ENCODE measurements around the gene LCP1. TPM values are rescaled to one million over a fixed set of nuclear protein-coding genes. Genes with fewer than 3 reads are reported as not detected.

Gene LCP1
- total and polyA plus RNA-seq, 3 donors from 2014 or later: 24.1 to 80.5 (median 48.7) TPM

DNA sequence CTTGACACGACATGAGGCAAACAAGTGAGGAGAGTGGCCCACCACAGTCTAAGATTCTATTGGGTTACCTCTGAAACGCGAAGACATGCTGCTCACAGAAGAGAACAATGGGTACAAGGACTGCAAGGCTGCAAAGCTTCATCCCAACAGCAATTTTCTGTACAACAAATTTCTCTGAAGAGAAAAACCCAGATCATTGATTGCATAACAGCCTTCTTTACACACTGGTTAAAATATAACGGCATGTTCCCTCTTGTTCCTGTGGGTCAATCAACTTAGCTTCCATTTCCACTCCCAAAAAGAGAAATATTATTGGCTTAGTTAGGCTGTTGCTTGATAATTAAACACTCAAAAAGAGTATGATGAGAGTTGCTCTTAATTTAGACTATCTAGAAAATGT, 77.1 kb downstream of the LCP1 start, which contains the start of gene CPB2:
Gene CPB2, minus strand, starts transcription at position 166 of the 400 bp plus-strand sequence. Its CDS starts 24 bp downstream, at position 142.
- Histone ChIP-seq H3K9me3 (no peaks in the 10 kb centered on the region), H3K27ac (no peak within 1 kb of the TSS), H3K27me3 (no peaks in the 10 kb centered on the region), H3K36me3 (ENCODE audit: low read depth, missing control alignments) (no peaks in the 10 kb centered on the region), H3K4me3 (no peak within 1 kb of the TSS), H3K4me1 (no peaks in the 10 kb centered on the region)
- DNase-seq: no peak
- intact Hi-C loops (cut with DNase I; ENCODE audit: low total_unique reads): no loop called here
- 90 to 91% methylated on average over 4 of the region's 4 CpGs for WGBS, 2 donors
- no peak for TF ChIP-seq POLR2A (IDR thresholded peaks at IDR 0.05)
- TF ChIP-seq, protein P1, sequence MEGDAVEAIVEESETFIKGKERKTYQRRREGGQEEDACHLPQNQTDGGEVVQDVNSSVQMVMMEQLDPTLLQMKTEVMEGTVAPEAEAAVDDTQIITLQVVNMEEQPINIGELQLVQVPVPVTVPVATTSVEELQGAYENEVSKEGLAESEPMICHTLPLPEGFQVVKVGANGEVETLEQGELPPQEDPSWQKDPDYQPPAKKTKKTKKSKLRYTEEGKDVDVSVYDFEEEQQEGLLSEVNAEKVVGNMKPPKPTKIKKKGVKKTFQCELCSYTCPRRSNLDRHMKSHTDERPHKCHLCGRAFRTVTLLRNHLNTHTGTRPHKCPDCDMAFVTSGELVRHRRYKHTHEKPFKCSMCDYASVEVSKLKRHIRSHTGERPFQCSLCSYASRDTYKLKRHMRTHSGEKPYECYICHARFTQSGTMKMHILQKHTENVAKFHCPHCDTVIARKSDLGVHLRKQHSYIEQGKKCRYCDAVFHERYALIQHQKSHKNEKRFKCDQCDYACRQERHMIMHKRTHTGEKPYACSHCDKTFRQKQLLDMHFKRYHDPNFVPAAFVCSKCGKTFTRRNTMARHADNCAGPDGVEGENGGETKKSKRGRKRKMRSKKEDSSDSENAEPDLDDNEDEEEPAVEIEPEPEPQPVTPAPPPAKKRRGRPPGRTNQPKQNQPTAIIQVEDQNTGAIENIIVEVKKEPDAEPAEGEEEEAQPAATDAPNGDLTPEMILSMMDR (IDR thresholded peaks at IDR 0.05): no peak

DNA sequence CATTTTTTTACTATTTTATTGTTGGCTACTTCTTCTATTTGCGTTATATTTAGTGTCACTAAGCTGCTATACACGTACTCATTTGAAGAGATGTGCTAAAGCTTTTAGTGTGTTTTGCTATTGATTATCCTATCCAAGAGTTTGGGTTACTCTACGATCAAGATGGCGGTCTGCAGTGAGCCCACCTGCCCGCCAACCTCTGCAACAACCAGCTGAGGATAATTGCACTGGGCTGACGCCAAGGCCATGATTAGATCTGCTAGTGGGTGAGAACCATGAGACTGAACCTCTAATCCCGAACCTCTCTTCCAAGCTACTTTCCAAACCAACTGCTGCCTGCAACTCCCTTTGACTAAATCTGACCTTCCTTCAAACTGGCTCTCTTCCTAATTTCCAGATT, 78.9 kb downstream of the LCP1 start:
- no peak for DNase-seq
- no peaks in the 10 kb centered on the region for H3K4me1 ChIP-seq
- H3K36me3 ChIP-seq (ENCODE audit: low read depth, missing control alignments): no peaks in the 10 kb centered on the region
- H3K27me3 ChIP-seq: no peaks in the 10 kb centered on the region
- WGBS, 2 donors: 88 to 91% methylated on average over 7 of the region's 7 CpGs
- no peak overlapping the region for H3K27ac ChIP-seq
- H3K4me3 ChIP-seq: no peak overlapping the region
- TF ChIP-seq, protein P1 (IDR thresholded peaks at IDR 0.05): no peak
- no peak for TF ChIP-seq POLR2A (IDR thresholded peaks at IDR 0.05)
- H3K9me3 ChIP-seq: no peaks in the 10 kb centered on the region
- intact Hi-C loops (cut with DNase I; ENCODE audit: low total_unique reads): no loop called here

DNA sequence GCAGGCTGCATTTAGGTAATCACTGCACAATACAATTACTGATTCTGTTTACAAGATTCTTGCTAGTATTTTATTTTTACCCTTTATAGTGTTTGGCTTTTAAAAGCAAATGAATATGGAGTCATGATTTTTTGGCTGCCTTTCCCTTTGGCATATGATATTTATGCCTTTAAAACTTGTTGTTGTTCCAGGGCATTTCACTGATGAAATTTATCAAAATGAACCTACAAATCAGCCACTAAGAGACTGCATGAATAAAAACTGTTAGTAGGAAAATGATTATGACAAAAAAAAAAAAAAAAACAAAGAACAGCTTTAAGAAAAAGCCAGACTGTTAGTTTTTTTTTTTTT, 79.7 kb downstream of the LCP1 start:
- Histone ChIP-seq H3K4me1 (no peaks in the 10 kb centered on the region), H3K27ac (no peak overlapping the region), H3K27me3 (no peaks in the 10 kb centered on the region), H3K36me3 (ENCODE audit: low read depth, missing control alignments) (no peaks in the 10 kb centered on the region), H3K4me3 (no peak overlapping the region), H3K9me3 (no peaks in the 10 kb centered on the region)
- TF ChIP-seq POLR2A (IDR thresholded peaks at IDR 0.05): no peak
- TF ChIP-seq, protein P1 (IDR thresholded peaks at IDR 0.05): no peak
- no peak for DNase-seq
- intact Hi-C loops (cut with DNase I; ENCODE audit: low total_unique reads): no loop called here

GRCh38 chr13:46101484-46102254, 80.3 kb downstream of the LCP1 start:
- TF ChIP-seq, protein P1 (IDR thresholded peaks at IDR 0.05): no peak
- TF ChIP-seq POLR2A (IDR thresholded peaks at IDR 0.05): no peak
- intact Hi-C loops (cut with DNase I; ENCODE audit: low total_unique reads): no loop called here
- DNase-seq: no peak
- Histone ChIP-seq H3K27me3 (no peaks in the 10 kb centered on the region), H3K27ac (no peak overlapping the region), H3K36me3 (ENCODE audit: low read depth, missing control alignments) (no peaks in the 10 kb centered on the region), H3K4me1 (no peaks in the 10 kb centered on the region), H3K9me3 (no peaks in the 10 kb centered on the region), H3K4me3 (no peak overlapping the region)
- 50 to 56% methylated on average over 8 of the region's 8 CpGs for WGBS, 2 donors

DNA sequence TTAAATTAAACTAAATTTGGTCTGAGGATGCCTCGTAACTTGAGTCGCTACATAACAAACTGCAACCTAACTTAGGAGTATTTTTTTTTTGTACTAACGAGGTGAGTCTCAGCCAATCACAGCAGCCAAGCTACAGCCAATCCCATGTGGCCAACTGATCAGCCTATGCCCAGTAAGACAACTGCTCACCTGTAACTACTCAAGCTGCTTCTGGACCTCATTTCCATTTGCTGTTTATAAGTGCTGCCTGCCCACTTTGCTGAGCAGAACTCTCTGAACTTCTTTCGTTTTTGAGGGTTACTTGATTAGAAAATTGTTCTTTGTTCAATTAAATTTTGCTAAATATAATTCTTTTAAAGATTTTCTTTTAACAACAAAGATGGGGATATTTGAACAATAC, 81.0 kb downstream of the LCP1 start:
- Histone ChIP-seq H3K9me3 (no peaks in the 10 kb centered on the region), H3K27me3 (no peaks in the 10 kb centered on the region), H3K4me1 (no peaks in the 10 kb centered on the region), H3K4me3 (no peak overlapping the region), H3K36me3 (ENCODE audit: low read depth, missing control alignments) (no peaks in the 10 kb centered on the region), H3K27ac (no peak overlapping the region)
- no peak for TF ChIP-seq POLR2A (IDR thresholded peaks at IDR 0.05)
- TF ChIP-seq, protein P1 (IDR thresholded peaks at IDR 0.05): no peak
- no peak for DNase-seq
- WGBS, 2 donors: 62 to 80% methylated on average over 4 of the region's 4 CpGs
- intact Hi-C loops (cut with DNase I; ENCODE audit: low total_unique reads): no loop called here
